Keratinocyte (primary cell): ENCODE results near the gene C10orf71. TPM values are rescaled to one million over a fixed set of nuclear protein-coding genes. Genes with fewer than 3 reads are reported as not detected.

Experiments used
- DNase-seq: peaks from one replicate; pipeline ENCODE4 v3.0.0-alpha.2; 2011; ENCODE audit warnings: low read depth, missing footprints, low spot score
- FAIRE-seq: peaks from 2 replicates; lab custom pipeline; 2011; peaks lifted over from hg19 to GRCh38; lab: Jason Lieb, UNC
- H2AFZ ChIP-seq: 2 replicates; pipeline ENCODE4 v1.6.0; 2012; ENCODE audit warnings: low read length, control low read depth, inconsistent platforms; ENCODE audit not compliant: control insufficient read depth
- H3K27ac ChIP-seq: 2 replicates; pipeline ENCODE4 v1.5.1; 2011; ENCODE audit warnings: low read length; ENCODE audit not compliant: control insufficient read depth, insufficient read depth
- H3K27me3 ChIP-seq: 3 replicates; pipeline ENCODE4 v1.6.0; 2011; ENCODE audit warnings: low read length; ENCODE audit not compliant: control insufficient read depth, insufficient read depth; ENCODE audit errors: extremely low read depth
- H3K36me3 ChIP-seq, 2 experiments: 2 replicates in 1 of 2; 3 replicates in 1 of 2; pipeline ENCODE4 v1.5.1; 2011; ENCODE audit warnings: low read length in 2 of 2, mild to moderate bottlenecking in 1 of 2; ENCODE audit not compliant: control insufficient read depth in 2 of 2, insufficient read depth in 2 of 2; ENCODE audit errors: extremely low read depth in 1 of 2
- H3K4me1 ChIP-seq: 3 replicates; pipeline ENCODE4 v1.5.1; 2011; ENCODE audit warnings: low read length; ENCODE audit not compliant: control insufficient read depth, insufficient read depth; ENCODE audit errors: extremely low read depth
- H3K4me2 ChIP-seq: 3 replicates; pipeline ENCODE4 v1.6.0; 2011; ENCODE audit warnings: low read depth, low read length; ENCODE audit not compliant: control insufficient read depth, insufficient read depth; ENCODE audit errors: extremely low read depth
- H3K4me3 ChIP-seq, 3 experiments: fragments of 200-600 bp in 1 of 3; sonication (generic) in 1 of 3; 2 replicates in 2 of 3; 3 replicates in 1 of 3; pipeline ENCODE4 v1.5.1; 2011 to 2016; ENCODE audit warnings: low read length in 3 of 3, mild to moderate bottlenecking in 3 of 3, control low read depth in 2 of 3, inconsistent platforms in 1 of 3, low read depth in 1 of 3, mixed read lengths in 1 of 3, mixed run types in 1 of 3, moderate library complexity in 1 of 3; ENCODE audit not compliant: control insufficient read depth in 2 of 3, insufficient read depth in 2 of 3; ENCODE audit errors: extremely low read depth in 1 of 3
- H3K79me2 ChIP-seq: 2 replicates; pipeline ENCODE4 v1.6.0; 2012; ENCODE audit warnings: low read length; ENCODE audit not compliant: control insufficient read depth, insufficient read depth
- H3K9ac ChIP-seq: 3 replicates; pipeline ENCODE4 v1.6.0; 2011; ENCODE audit warnings: low read length; ENCODE audit not compliant: control insufficient read depth, insufficient read depth; ENCODE audit errors: extremely low read depth
- H3K9me1 ChIP-seq: 3 replicates; pipeline ENCODE4 v1.6.0; 2011; ENCODE audit warnings: low read length; ENCODE audit not compliant: control insufficient read depth, insufficient read depth; ENCODE audit errors: extremely low read depth
- H3K9me3 ChIP-seq: 2 replicates; pipeline ENCODE4 v1.5.1; 2012; ENCODE audit warnings: low read depth, low read length; ENCODE audit not compliant: control insufficient read depth
- H4K20me1 ChIP-seq: 3 replicates; pipeline ENCODE4 v1.6.0; 2011; ENCODE audit warnings: low read length; ENCODE audit not compliant: control insufficient read depth, insufficient read depth; ENCODE audit errors: extremely low read depth
- EZH2 ChIP-seq: IDR thresholded peaks from one replicate; pipeline ENCODE4 v1.6.1; 2012; ENCODE audit warnings: inconsistent platforms, mild to moderate bottlenecking, low read length, moderate library complexity
- dilution Hi-C: fragments of 300-500 bp; cut with MboI; formaldehyde crosslinking; loops from one replicate; pipeline ENCODE4 v1.7.0; 2020; ENCODE audit warnings: low sequenced_read_pairs; ENCODE audit not compliant: extremely low pct_ligation_motif_present
- polyA plus RNA-seq, 5 experiments: library from polyadenylated mRNA; depleted of rRNA in 3 of 5; stranded (reverse) in 3 of 5; stranded (forward) in 1 of 5; unstranded in 1 of 5; fragments of >200 nt; gene quantifications; 1 replicate in 1 of 5; 2 replicates in 3 of 5; 3 replicates in 1 of 5; pipeline versions ENCODE4 v1.2.1 to v1.2.3, GENCODE V29; 2011 to 2012; ENCODE audit warnings: missing spikeins in 2 of 5, low read depth in 1 of 5, low replicate concordance in 1 of 5
- TF ChIP-seq, protein P1 (sequence below), 3 experiments: IDR thresholded peaks in 1 of 3; conservative IDR thresholded peaks in 1 of 3; optimal IDR thresholded peaks in 1 of 3; 2 replicates in 2 of 3; 3 replicates in 1 of 3; pipeline versions ENCODE3 to v1.5.1; 2011; ENCODE audit warnings: low read length in 3 of 3, mild to moderate bottlenecking in 3 of 3, moderate library complexity in 2 of 3, control low read depth in 1 of 3, inconsistent platforms in 1 of 3; ENCODE audit not compliant: insufficient read depth in 2 of 3; ENCODE audit errors: extremely low read depth in 1 of 3

The C10orf71 gene
- polyA plus RNA-seq, 1 donor (not counting 4 experiments of a cell fraction or from before 2014, with no cell fraction given): not detected

DNA sequence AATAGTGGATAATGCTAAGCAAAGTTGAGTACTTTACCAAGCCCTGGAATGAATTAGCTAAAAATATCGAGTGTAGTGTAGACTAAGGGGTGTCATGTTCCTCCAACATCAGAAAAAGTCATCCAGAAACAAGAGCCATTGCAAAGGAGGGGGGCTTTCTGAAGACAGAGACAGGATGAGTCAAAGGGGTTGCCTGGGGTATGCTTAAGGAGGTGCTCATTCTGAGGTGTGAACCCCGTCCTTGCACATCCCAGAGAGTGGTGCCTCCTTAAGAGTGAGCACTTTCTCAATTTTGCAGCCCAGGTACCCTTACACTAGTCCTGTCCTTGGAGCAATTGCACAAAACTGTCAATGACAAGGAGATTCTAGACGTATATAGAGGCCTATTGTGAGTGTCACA lies 43.1 kb upstream of the C10orf71 start:
- no peak overlapping the region for H3K27ac ChIP-seq
- no peaks in the 10 kb centered on the region for H3K9me3 ChIP-seq
- H3K9me1 ChIP-seq: no peaks in the 10 kb centered on the region
- H3K4me1 ChIP-seq: no peaks in the 10 kb centered on the region
- H3K4me2 ChIP-seq: no peak overlapping the region
- dilution Hi-C loops: no loop called here
- H3K27me3 ChIP-seq: no peaks in the 10 kb centered on the region
- no peaks in the 10 kb centered on the region for H3K79me2 ChIP-seq
- DNase-seq (no peak), FAIRE-seq (no peak)
- H3K4me3 ChIP-seq: no peak overlapping the region
- TF ChIP-seq, protein P1, sequence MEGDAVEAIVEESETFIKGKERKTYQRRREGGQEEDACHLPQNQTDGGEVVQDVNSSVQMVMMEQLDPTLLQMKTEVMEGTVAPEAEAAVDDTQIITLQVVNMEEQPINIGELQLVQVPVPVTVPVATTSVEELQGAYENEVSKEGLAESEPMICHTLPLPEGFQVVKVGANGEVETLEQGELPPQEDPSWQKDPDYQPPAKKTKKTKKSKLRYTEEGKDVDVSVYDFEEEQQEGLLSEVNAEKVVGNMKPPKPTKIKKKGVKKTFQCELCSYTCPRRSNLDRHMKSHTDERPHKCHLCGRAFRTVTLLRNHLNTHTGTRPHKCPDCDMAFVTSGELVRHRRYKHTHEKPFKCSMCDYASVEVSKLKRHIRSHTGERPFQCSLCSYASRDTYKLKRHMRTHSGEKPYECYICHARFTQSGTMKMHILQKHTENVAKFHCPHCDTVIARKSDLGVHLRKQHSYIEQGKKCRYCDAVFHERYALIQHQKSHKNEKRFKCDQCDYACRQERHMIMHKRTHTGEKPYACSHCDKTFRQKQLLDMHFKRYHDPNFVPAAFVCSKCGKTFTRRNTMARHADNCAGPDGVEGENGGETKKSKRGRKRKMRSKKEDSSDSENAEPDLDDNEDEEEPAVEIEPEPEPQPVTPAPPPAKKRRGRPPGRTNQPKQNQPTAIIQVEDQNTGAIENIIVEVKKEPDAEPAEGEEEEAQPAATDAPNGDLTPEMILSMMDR (optimal IDR thresholded peaks at IDR 0.05 in 1 of 3, IDR thresholded peaks at IDR 0.05 in 1 of 3, conservative IDR thresholded peaks at IDR 0.05 in 1 of 3; ENCODE audit: extremely low read depth in 1 of 3, insufficient read depth in 2 of 3, low read length in 3 of 3): no peak
- TF ChIP-seq EZH2: no peak
- no peaks in the 10 kb centered on the region for H4K20me1 ChIP-seq
- H2AFZ ChIP-seq: no peak overlapping the region
- H3K36me3 ChIP-seq: no peaks in the 10 kb centered on the region
- H3K9ac ChIP-seq: no peak overlapping the region

DNA sequence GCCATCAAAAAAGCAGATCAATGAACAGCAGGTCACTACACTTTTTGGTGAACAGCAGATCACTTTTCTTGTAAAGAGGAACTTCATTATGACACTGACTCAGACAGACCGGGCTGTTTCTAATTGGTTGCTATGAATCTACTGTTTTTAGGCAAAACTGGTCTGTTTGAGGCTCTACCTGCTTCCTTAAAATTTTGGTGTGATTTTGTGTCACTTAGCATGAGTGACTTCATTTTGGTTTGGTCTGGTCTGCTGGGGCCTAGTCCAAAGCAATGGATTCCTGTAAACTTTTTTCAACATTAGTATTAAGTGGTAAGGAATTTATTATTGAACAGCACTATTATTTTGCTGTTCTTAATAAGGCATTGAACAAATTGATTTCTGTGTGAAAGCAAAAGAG lies 41.8 kb upstream of the C10orf71 start:
- Histone ChIP-seq H2AFZ (no peak overlapping the region), H3K4me2 (no peak overlapping the region), H4K20me1 (no peaks in the 10 kb centered on the region), H3K36me3 (no peaks in the 10 kb centered on the region), H3K9me1 (no peaks in the 10 kb centered on the region), H3K27me3 (no peaks in the 10 kb centered on the region), H3K79me2 (no peaks in the 10 kb centered on the region), H3K9me3 (no peaks in the 10 kb centered on the region), H3K9ac (no peak overlapping the region), H3K4me1 (no peaks in the 10 kb centered on the region), H3K4me3 (no peak overlapping the region), H3K27ac (no peak overlapping the region)
- FAIRE-seq: no peak
- no peak for DNase-seq
- dilution Hi-C loops: no loop called here
- TF ChIP-seq EZH2: no peak
